COLO668 (cell line): Measurements from ENCODE around the gene CALCOCO2.
A peak's percentile ranks its signal among the peaks of the same experiment; 100 is the strongest.
"Not testable (repeated sequence)": the region's sequence is repeated elsewhere in the genome, so short reads cannot be mapped to it uniquely, and the experiment has no call there.

Experiments used
- DNase-seq: peaks from one replicate; lab custom pipeline; 2025; ENCODE audit not compliant: unreplicated experiment; lab: John Stamatoyannopoulos, UW

CALCOCO2 gene

GRCh38 chr17:48872409-48872808 is 41.6 kb downstream of the CALCOCO2 start:
- not testable (repeated sequence) for DNase-seq

GRCh38 chr17:48873209-48873608 is 42.4 kb downstream of the CALCOCO2 start:
- no peak for DNase-seq

GRCh38 chr17:48873696-48874443 is 43.0 kb downstream of the CALCOCO2 start:
- no peak for DNase-seq

- peak; percentile 26 for DNase-seq
These were observed 48.4 kb downstream of the CALCOCO2 start for GRCh38 chr17:48878920-48879898.

GRCh38 chr17:48882272-48882671 is 51.4 kb downstream of the CALCOCO2 start:
- no peak for DNase-seq

GRCh38 chr17:48883171-48883570 is 52.3 kb downstream of the CALCOCO2 start:
- no peak for DNase-seq

GRCh38 chr17:48890086-48890485 is 59.3 kb downstream of the CALCOCO2 start:
- no peak for DNase-seq

GRCh38 chr17:48892940-48893645 is 62.3 kb downstream of the CALCOCO2 start:
- peak; percentile 34 for DNase-seq

GRCh38 chr17:48893646-48894508 is 63.0 kb downstream of the CALCOCO2 start:
- DNase-seq, result no peak

- no peak for DNase-seq
These were observed 64.1 kb downstream of the CALCOCO2 start for GRCh38 chr17:48894886-48895285.

GRCh38 chr17:48901241-48901640 is 70.4 kb downstream of the CALCOCO2 start:
- DNase-seq, result no peak

GRCh38 chr17:48903401-48903800 is 72.6 kb downstream of the CALCOCO2 start:
- no peak for DNase-seq

GRCh38 chr17:48904428-48904827 is 73.6 kb downstream of the CALCOCO2 start:
- DNase-seq, result no peak

GRCh38 chr17:48905987-48906515 is 75.2 kb downstream of the CALCOCO2 start:
- no peak for DNase-seq

- peak; percentile 19 for DNase-seq
These were observed 76.8 kb downstream of the CALCOCO2 start for GRCh38 chr17:48907713-48908046.

GRCh38 chr17:48908047-48908843 is 77.4 kb downstream of the CALCOCO2 start, which contains the start of gene UBE2Z:
UBE2Z (plus strand) TSS chr17:48908407; CDS start chr17:48908504, 97 bp downstream.
- DNase-seq, result peak; percentile 92

- DNase-seq, result peak; percentile 70
These were observed 78.1 kb downstream of the CALCOCO2 start for GRCh38 chr17:48908853-48909394.

GRCh38 chr17:48909783-48910182 is 78.9 kb downstream of the CALCOCO2 start:
- DNase-seq, result no peak

- no peak for DNase-seq
These were observed 79.5 kb downstream of the CALCOCO2 start for GRCh38 chr17:48910370-48910769.
